Measurements from ENCODE around the gene CAPN15. TPM values are rescaled to one million over a fixed set of nuclear protein-coding genes. Genes with fewer than 3 reads are reported as not detected.
"Not testable (repeated sequence)": the region's sequence is repeated elsewhere in the genome, so short reads cannot be mapped to it uniquely, and the experiment has no call there.

Gene CAPN15
- total RNA-seq, 2 donors from 2014 or later = 55.3 to 76.1 TPM

DNA sequence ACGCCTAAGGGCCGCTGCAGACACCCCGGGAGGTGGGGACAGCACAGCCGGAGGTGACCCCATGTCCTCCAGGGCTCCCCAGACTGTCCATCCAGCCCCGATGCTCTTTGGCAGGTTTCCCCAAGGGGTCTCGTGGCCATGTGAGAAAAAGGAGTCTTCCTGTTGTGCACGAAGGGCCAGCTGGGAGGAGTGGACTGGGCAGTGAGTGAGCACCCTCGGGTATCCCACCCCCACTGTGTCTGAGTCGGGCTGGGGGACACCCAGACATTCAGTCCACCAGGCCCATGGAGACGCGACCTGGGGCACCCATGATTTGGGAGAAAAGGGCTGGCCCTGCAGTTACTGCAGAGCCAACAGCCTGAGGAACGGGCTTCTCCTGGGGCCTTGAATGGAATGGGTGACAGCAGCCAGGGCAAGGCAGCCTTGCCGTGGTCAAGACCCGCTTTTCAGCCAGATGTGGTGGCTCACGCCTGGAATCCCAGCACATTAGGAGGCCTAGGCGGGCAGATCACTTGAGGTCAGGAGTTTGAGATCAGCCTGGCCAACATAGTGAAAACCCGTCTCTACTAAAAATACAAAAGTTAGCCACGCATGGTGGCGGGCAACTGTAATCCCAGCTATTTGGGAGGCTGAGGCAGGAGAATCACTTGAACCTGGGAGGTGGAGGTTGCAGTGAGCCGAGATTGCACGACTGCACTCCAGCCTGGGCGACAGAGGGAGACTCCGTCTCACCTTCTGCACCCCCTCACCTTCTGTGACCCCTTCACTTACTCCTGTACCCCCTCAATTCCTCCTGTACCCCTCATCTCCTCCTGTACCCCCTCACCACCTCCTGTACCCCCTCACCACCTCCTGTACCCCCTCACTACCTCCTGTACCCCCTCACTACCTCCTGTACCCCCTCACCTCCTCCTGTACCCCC lies 24.1 kb upstream of the CAPN15 start:
- Mint-ChIP-seq H3K4me3 (no peak overlapping the region), H3K36me3 (ENCODE audit: low read depth) (peaks cover 22% of the 10 kb centered on the region), H3K9me3 (no peaks in the 10 kb centered on the region), H3K4me1 (peaks cover 5% of the 10 kb centered on the region), H3K27ac (no peak overlapping the region), H3K27me3 (ENCODE audit: insufficient read depth) (no peaks in the 10 kb centered on the region)
- Histone ChIP-seq H3K27me3 (ENCODE audit: control insufficient read depth, insufficient read depth, low read length, poor library complexity, severe bottlenecking) (no peaks in the 10 kb centered on the region), H3K9ac (ENCODE audit: extremely low read depth, low read length, poor library complexity, severe bottlenecking) (no peak overlapping the region), H3K4me1 (ENCODE audit: control insufficient read depth, insufficient read depth, low read length) (no peaks in the 10 kb centered on the region), H3K36me3 (ENCODE audit: control insufficient read depth, insufficient read depth, low read length) (peaks cover 9% of the 10 kb centered on the region), H3K9me3 (ENCODE audit: control insufficient read depth, low read length) (no peaks in the 10 kb centered on the region), H3K27ac (ENCODE audit: low read depth, low read length) (no peak overlapping the region), H3K4me3 (ENCODE audit: low read length) (no peak overlapping the region)
- 93 to 98% methylated on average over 20 to 23 of the region's 23 CpGs for WGBS, 2 experiments (ENCODE audit: insufficient coverage in 1 of 2, insufficient read length in 1 of 2)
- TF ChIP-seq, protein P1, sequence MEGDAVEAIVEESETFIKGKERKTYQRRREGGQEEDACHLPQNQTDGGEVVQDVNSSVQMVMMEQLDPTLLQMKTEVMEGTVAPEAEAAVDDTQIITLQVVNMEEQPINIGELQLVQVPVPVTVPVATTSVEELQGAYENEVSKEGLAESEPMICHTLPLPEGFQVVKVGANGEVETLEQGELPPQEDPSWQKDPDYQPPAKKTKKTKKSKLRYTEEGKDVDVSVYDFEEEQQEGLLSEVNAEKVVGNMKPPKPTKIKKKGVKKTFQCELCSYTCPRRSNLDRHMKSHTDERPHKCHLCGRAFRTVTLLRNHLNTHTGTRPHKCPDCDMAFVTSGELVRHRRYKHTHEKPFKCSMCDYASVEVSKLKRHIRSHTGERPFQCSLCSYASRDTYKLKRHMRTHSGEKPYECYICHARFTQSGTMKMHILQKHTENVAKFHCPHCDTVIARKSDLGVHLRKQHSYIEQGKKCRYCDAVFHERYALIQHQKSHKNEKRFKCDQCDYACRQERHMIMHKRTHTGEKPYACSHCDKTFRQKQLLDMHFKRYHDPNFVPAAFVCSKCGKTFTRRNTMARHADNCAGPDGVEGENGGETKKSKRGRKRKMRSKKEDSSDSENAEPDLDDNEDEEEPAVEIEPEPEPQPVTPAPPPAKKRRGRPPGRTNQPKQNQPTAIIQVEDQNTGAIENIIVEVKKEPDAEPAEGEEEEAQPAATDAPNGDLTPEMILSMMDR (conservative IDR thresholded peaks at IDR 0.05) = no peak
- DNase-seq = no peak

DNA sequence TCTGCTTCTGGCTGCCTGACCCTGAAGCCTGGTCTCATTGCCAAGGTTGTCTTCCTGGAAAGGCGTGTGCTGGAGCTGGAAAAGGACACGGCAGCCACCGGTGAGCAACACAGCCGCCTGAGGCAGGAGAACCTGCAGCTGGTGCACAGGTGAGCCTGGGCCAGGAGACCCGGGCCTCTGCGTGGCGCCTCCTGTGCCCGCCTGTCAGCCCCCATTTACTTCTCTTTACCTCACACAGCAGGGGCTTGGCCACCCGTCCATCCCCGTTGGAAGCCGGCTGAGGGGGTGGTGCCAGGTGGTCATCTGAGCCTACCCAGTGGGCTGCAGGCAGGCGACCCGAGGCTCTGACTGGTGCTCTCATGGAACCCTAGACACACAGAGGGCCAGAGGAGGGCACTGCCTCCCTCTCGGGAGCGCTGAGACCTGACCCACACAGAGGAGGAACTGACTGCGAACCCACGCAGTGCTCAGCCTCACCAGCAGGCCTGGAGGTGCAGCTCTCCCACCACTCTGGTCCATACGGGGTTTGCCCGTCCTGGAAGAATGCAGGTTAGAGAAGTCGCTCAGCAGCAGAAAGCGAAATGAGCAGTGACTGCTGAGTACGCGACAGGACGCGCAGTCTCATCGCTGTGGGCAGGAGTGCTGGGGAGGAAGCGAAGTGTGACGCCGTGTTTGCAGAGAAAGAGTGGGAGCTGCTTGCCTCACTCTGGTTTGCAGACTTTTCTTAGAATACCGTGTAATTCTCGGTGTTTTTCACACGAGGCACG lies 21.9 kb upstream of the CAPN15 start:
- WGBS, 2 experiments (ENCODE audit: insufficient coverage in 1 of 2, insufficient read length in 1 of 2) = 94 to 97% methylated on average over 26 to 33 of the region's 33 CpGs
- Mint-ChIP-seq H3K27ac (peak overlapping the region; percentile 84), H3K27me3 (ENCODE audit: insufficient read depth) (no peaks in the 10 kb centered on the region)

GRCh38 chr16:506246-506546 lies 21.3 kb upstream of the CAPN15 start:
- Mint-ChIP-seq H3K9me3 (no peaks in the 10 kb centered on the region), H3K4me3 (no peak overlapping the region)

More for the DNA sequence above, 21.9 kb upstream of the CAPN15 start:
- H3K27me3 ChIP-seq (ENCODE audit: control insufficient read depth, insufficient read depth, low read length, poor library complexity, severe bottlenecking) = no peaks in the 10 kb centered on the region
- H3K27ac ChIP-seq (ENCODE audit: low read depth, low read length) = no peak overlapping the region
- H3K4me3 Mint-ChIP-seq = no peak overlapping the region
- no peak overlapping the region for H3K4me3 ChIP-seq (ENCODE audit: low read length)
- H3K36me3 Mint-ChIP-seq (ENCODE audit: low read depth) = peaks cover 20% of the 10 kb centered on the region
- peak; percentile 70 for DNase-seq
- H3K9ac ChIP-seq (ENCODE audit: extremely low read depth, low read length, poor library complexity, severe bottlenecking) = no peak overlapping the region
- H3K36me3 ChIP-seq (ENCODE audit: control insufficient read depth, insufficient read depth, low read length) = peaks cover 3% of the 10 kb centered on the region
- H3K9me3 ChIP-seq (ENCODE audit: control insufficient read depth, low read length) = no peaks in the 10 kb centered on the region
- H3K9me3 Mint-ChIP-seq = no peaks in the 10 kb centered on the region
- no peaks in the 10 kb centered on the region for H3K4me1 ChIP-seq (ENCODE audit: control insufficient read depth, insufficient read depth, low read length)
- TF ChIP-seq, protein P1 (conservative IDR thresholded peaks at IDR 0.05) = peak; percentile 37
- H3K4me1 Mint-ChIP-seq = no peaks in the 10 kb centered on the region

GRCh38 chr16:507527-507926 lies 20.0 kb upstream of the CAPN15 start:
- not testable (repeated sequence) for H3K9me3 Mint-ChIP-seq; H3K27me3 ChIP-seq (ENCODE audit: control insufficient read depth, insufficient read depth, low read length, poor library complexity, severe bottlenecking); H3K27me3 Mint-ChIP-seq (ENCODE audit: insufficient read depth); H3K4me1 Mint-ChIP-seq; H3K9me3 ChIP-seq (ENCODE audit: control insufficient read depth, low read length); H3K4me1 ChIP-seq (ENCODE audit: control insufficient read depth, insufficient read depth, low read length); H3K4me3 ChIP-seq (ENCODE audit: low read length); H3K27ac ChIP-seq (ENCODE audit: low read depth, low read length); H3K36me3 ChIP-seq (ENCODE audit: control insufficient read depth, insufficient read depth, low read length); DNase-seq; H3K9ac ChIP-seq (ENCODE audit: extremely low read depth, low read length, poor library complexity, severe bottlenecking); H3K4me3 Mint-ChIP-seq
- peaks cover 20% of the 10 kb centered on the region for H3K36me3 Mint-ChIP-seq (ENCODE audit: low read depth)
- peak overlapping the region; percentile 41 for H3K27ac Mint-ChIP-seq
- WGBS, 2 experiments (ENCODE audit: insufficient coverage in 1 of 2, insufficient read length in 1 of 2) = 91 to 94% methylated on average over 13 to 14 of the region's 14 CpGs

More at GRCh38 chr16:506246-506546, 21.3 kb upstream of the CAPN15 start:
- peaks cover 3% of the 10 kb centered on the region for H3K36me3 ChIP-seq (ENCODE audit: control insufficient read depth, insufficient read depth, low read length)
- Mint-ChIP-seq H3K36me3 (ENCODE audit: low read depth) (peaks cover 20% of the 10 kb centered on the region), H3K27ac (no peak overlapping the region), H3K27me3 (ENCODE audit: insufficient read depth) (no peaks in the 10 kb centered on the region), H3K4me1 (no peaks in the 10 kb centered on the region)
- H3K27ac ChIP-seq (ENCODE audit: low read depth, low read length) = no peak overlapping the region
- TF ChIP-seq, protein P1 (conservative IDR thresholded peaks at IDR 0.05) = no peak
- WGBS, 2 experiments (ENCODE audit: insufficient coverage in 1 of 2, insufficient read length in 1 of 2) = 95 to 96% methylated on average over 6 to 7 of the region's 7 CpGs
- no peaks in the 10 kb centered on the region for H3K4me1 ChIP-seq (ENCODE audit: control insufficient read depth, insufficient read depth, low read length)
- no peak for DNase-seq
- no peak overlapping the region for H3K4me3 ChIP-seq (ENCODE audit: low read length)
- no peaks in the 10 kb centered on the region for H3K27me3 ChIP-seq (ENCODE audit: control insufficient read depth, insufficient read depth, low read length, poor library complexity, severe bottlenecking)
- no peaks in the 10 kb centered on the region for H3K9me3 ChIP-seq (ENCODE audit: control insufficient read depth, low read length)
- H3K9ac ChIP-seq (ENCODE audit: extremely low read depth, low read length, poor library complexity, severe bottlenecking) = no peak overlapping the region

Data from endodermal cell (in vitro differentiated cells).